H9 (cell line): Measurements from ENCODE around the gene CCDC150. TPM values are rescaled to one million over a fixed set of nuclear protein-coding genes. Genes with fewer than 3 reads are reported as not detected.
A peak's percentile ranks its signal among the peaks of the same experiment; 100 is the strongest.

Experiments
- DNase-seq: peaks from one replicate; pipeline ENCODE4 v3.0.0-alpha.2; 2017
- H2AFZ ChIP-seq: one replicate; pipeline ENCODE4 v1.6.1; 2013; ENCODE audit warnings: mild to moderate bottlenecking, low read length, control low read depth, moderate library complexity
- H2AK5ac ChIP-seq: 2 replicates; pipeline ENCODE4 v1.6.1; 2013; ENCODE audit warnings: low read length, control low read depth, mixed read lengths; ENCODE audit not compliant: insufficient read length
- H2BK120ac ChIP-seq: one replicate; pipeline ENCODE4 v1.6.1; 2013; ENCODE audit warnings: low read depth, mild to moderate bottlenecking, low read length, control low read depth, inconsistent platforms; ENCODE audit not compliant: poor library complexity, severe bottlenecking
- H2BK12ac ChIP-seq: 2 replicates; pipeline ENCODE4 v1.6.1; 2013; ENCODE audit warnings: low read length, control low read depth, mixed read lengths, low read depth; ENCODE audit not compliant: insufficient read length
- H2BK15ac ChIP-seq: 2 replicates; pipeline ENCODE4 v1.6.1; 2013; ENCODE audit warnings: low read depth, low read length, control low read depth
- H2BK20ac ChIP-seq: one replicate; pipeline ENCODE4 v1.6.1; 2013; ENCODE audit warnings: low read depth, mild to moderate bottlenecking, low read length, control low read depth, inconsistent platforms; ENCODE audit not compliant: poor library complexity, severe bottlenecking
- H2BK5ac ChIP-seq: 2 replicates; pipeline ENCODE4 v1.6.1; 2013; ENCODE audit warnings: low read length, control low read depth, mixed read lengths; ENCODE audit not compliant: insufficient read length
- H3K14ac ChIP-seq: 2 replicates; pipeline ENCODE4 v1.6.1; 2013; ENCODE audit warnings: low read length, control low read depth; ENCODE audit not compliant: insufficient read depth
- H3K18ac ChIP-seq: 2 replicates; pipeline ENCODE4 v1.6.1; 2013; ENCODE audit warnings: low read depth, mild to moderate bottlenecking, mixed read lengths, low read length, control low read depth; ENCODE audit not compliant: insufficient read length
- H3K23ac ChIP-seq: 2 replicates; pipeline ENCODE4 v1.6.1; 2013; ENCODE audit warnings: low read length, control low read depth, mixed read lengths, low read depth; ENCODE audit not compliant: insufficient read length
- H3K23me2 ChIP-seq: 2 replicates; pipeline ENCODE4 v1.6.1; 2013; ENCODE audit warnings: low read depth, mild to moderate bottlenecking, mixed read lengths, low read length, control low read depth; ENCODE audit not compliant: insufficient read length, poor library complexity, severe bottlenecking
- H3K27ac ChIP-seq: 2 replicates; pipeline ENCODE4 v1.5.1; 2013; ENCODE audit warnings: low read length, control low read depth, mixed read lengths, low read depth; ENCODE audit not compliant: insufficient read length
- H3K27me3 ChIP-seq: 2 replicates; pipeline ENCODE4 v1.6.1; 2013; ENCODE audit warnings: low read length, control low read depth, inconsistent platforms; ENCODE audit not compliant: insufficient read depth
- H3K4ac ChIP-seq: 2 replicates; pipeline ENCODE4 v1.6.1; 2013; ENCODE audit warnings: low read depth, mild to moderate bottlenecking, control low read depth, inconsistent platforms, low read length, moderate library complexity
- H3K4me1 ChIP-seq: 2 replicates; pipeline ENCODE4 v1.6.1; 2013; ENCODE audit warnings: low read length, control low read depth, inconsistent platforms; ENCODE audit not compliant: insufficient read depth
- H3K4me2 ChIP-seq: 2 replicates; pipeline ENCODE4 v1.6.1; 2013; ENCODE audit warnings: low read length, control low read depth, mixed read lengths; ENCODE audit not compliant: insufficient read length, insufficient read depth
- H3K56ac ChIP-seq: 2 replicates; pipeline ENCODE4 v1.6.1; 2013; ENCODE audit warnings: low read depth, mild to moderate bottlenecking, mixed read lengths, low read length, control low read depth; ENCODE audit not compliant: insufficient read length
- H3K79me1 ChIP-seq: 2 replicates; pipeline ENCODE4 v1.6.1; 2013; ENCODE audit warnings: low read depth, mild to moderate bottlenecking, moderate library complexity, low read length, control low read depth, inconsistent platforms; ENCODE audit not compliant: insufficient read depth, poor library complexity, severe bottlenecking
- H3K79me2 ChIP-seq: 2 replicates; pipeline ENCODE4 v1.6.1; 2013; ENCODE audit warnings: low read length, control low read depth, inconsistent platforms; ENCODE audit not compliant: insufficient read depth
- H3K9ac ChIP-seq: 2 replicates; pipeline ENCODE4 v1.6.1; 2013; ENCODE audit warnings: low read length, control low read depth, mixed read lengths; ENCODE audit not compliant: insufficient read length; ENCODE audit errors: extremely low read depth
- H3K9me3 ChIP-seq: one replicate; pipeline ENCODE4 v1.6.1; 2013; ENCODE audit warnings: low read depth, low read length, inconsistent platforms; ENCODE audit not compliant: control insufficient read depth
- H3T11ph ChIP-seq: one replicate; pipeline ENCODE4 v1.6.1; 2013; ENCODE audit warnings: mild to moderate bottlenecking, low read length, control low read depth, inconsistent platforms
- H4K20me1 ChIP-seq: one replicate; pipeline ENCODE4 v1.6.1; 2013; ENCODE audit not compliant: control insufficient read depth, insufficient read length, insufficient read depth
- H4K5ac ChIP-seq: 2 replicates; pipeline ENCODE4 v1.6.1; 2013; ENCODE audit warnings: low read depth, mild to moderate bottlenecking, mixed read lengths, low read length, control low read depth; ENCODE audit not compliant: insufficient read length
- H4K8ac ChIP-seq: replicated peaks from 2 replicates; pipeline ENCODE4 v1.6.1; 2013; ENCODE audit warnings: low read length, control low read depth, mixed read lengths, low read depth; ENCODE audit not compliant: insufficient read length
- H4K91ac ChIP-seq: 2 replicates; pipeline ENCODE4 v1.6.1; 2013; ENCODE audit warnings: low read depth, mild to moderate bottlenecking, moderate library complexity, mixed read lengths, low read length, control low read depth; ENCODE audit not compliant: insufficient read length
- H3K27ac Mint-ChIP-seq, 3 experiments: 2 replicates in 2 of 3; 3 replicates in 1 of 3; pipeline ENCODE4 v1.8.0; 2020 to 2021; ENCODE audit warnings: mixed read lengths in 3 of 3, mild to moderate bottlenecking in 1 of 3, moderate library complexity in 1 of 3
- H3K27me3 Mint-ChIP-seq: 2 replicates; pipeline ENCODE4 v1.8.0; 2021; ENCODE audit warnings: low read depth, mild to moderate bottlenecking, moderate library complexity, mixed read lengths
- H3K36me3 Mint-ChIP-seq, 3 experiments: 2 replicates in 2 of 3; 3 replicates in 1 of 3; pipeline ENCODE4 v1.8.0; 2020 to 2021; ENCODE audit warnings: low read depth in 3 of 3, mixed read lengths in 3 of 3; ENCODE audit not compliant: insufficient read depth in 1 of 3
- H3K4me1 Mint-ChIP-seq, 2 experiments: 2 replicates each; pipeline ENCODE4 v1.8.0; 2020; ENCODE audit warnings: mixed read lengths in 2 of 2
- H3K4me3 Mint-ChIP-seq, 2 experiments: 2 replicates in 1 of 2; 3 replicates in 1 of 2; pipeline ENCODE4 v1.8.0; 2020 to 2021; ENCODE audit warnings: mild to moderate bottlenecking in 2 of 2, mixed read lengths in 2 of 2, moderate library complexity in 1 of 2
- H3K9me3 Mint-ChIP-seq, 2 experiments: 2 replicates in 1 of 2; 3 replicates in 1 of 2; pipeline ENCODE4 v1.8.0; 2020; ENCODE audit warnings: mild to moderate bottlenecking in 2 of 2, mixed read lengths in 2 of 2, moderate library complexity in 1 of 2
- CTCF ChIP-seq: fragments of 200-600 bp; sonication (generic); conservative IDR thresholded peaks from 3 replicates; pipeline ENCODE4 v1.8.0; 2021; ENCODE audit warnings: antibody characterized with exemption, mild to moderate bottlenecking
- WGBS: extraction: QIAGEN DNeasy Blood & Tissue Kit; methylation state at CpG from one replicate; pipeline ENCODE4 v1.1.7; 2013; ENCODE audit warnings: missing lambda C conversion rate, low lambda C conversion rate, mixed read lengths; ENCODE audit not compliant: insufficient read length; ENCODE audit errors: extremely low coverage; 5-methylcytosine and 5-hydroxymethylcytosine counted together
- total RNA-seq: library from RNA; stranded (reverse); gene quantifications from 2 replicates; pipeline ENCODE4 v1.2.1, GENCODE V29; 2021

Gene CCDC150
- total RNA-seq, 1 experiment from 2014 or later, result 26.2 TPM

GRCh38 chr2:196719110-196719872, 79.8 kb downstream of the CCDC150 start:
- H3K79me2 ChIP-seq, result no peaks in the 10 kb centered on the region
- H3K9ac ChIP-seq, result no peak overlapping the region
- H3K27ac ChIP-seq, result no peak overlapping the region
- no peak overlapping the region for H2AK5ac ChIP-seq
- H2AFZ ChIP-seq, result no peak overlapping the region
- no peak overlapping the region for H3T11ph ChIP-seq
- no peaks in the 10 kb centered on the region for H3K9me3 ChIP-seq
- H3K23me2 ChIP-seq, result no peaks in the 10 kb centered on the region
- no peaks in the 10 kb centered on the region for H3K9me3 Mint-ChIP-seq
- no peak overlapping the region for H2BK12ac ChIP-seq
- WGBS, result no CpG with 5 or more reads among the region's 6 CpGs
- H4K20me1 ChIP-seq, result no peaks in the 10 kb centered on the region
- H3K36me3 Mint-ChIP-seq, result peaks cover 15 to 35% (median 34%) of the 10 kb centered on the region in 3 experiments
- no peak overlapping the region for H2BK15ac ChIP-seq
- no peak overlapping the region for H2BK20ac ChIP-seq
- no peak overlapping the region for H3K56ac ChIP-seq
- no peaks in the 10 kb centered on the region for H3K27me3 Mint-ChIP-seq
- H3K18ac ChIP-seq, result no peak overlapping the region
- H3K4me1 Mint-ChIP-seq, result peaks cover 3 to 7% of the 10 kb centered on the region in 2 experiments; a peak in 3 of 4 replicates
- no peak overlapping the region for H4K5ac ChIP-seq
- peak; percentile 48 for TF ChIP-seq CTCF
- H4K8ac ChIP-seq, result no peak overlapping the region
- no peaks in the 10 kb centered on the region for H3K79me1 ChIP-seq
- no peak overlapping the region for H2BK5ac ChIP-seq
- H4K91ac ChIP-seq, result no peak overlapping the region
- H3K27ac Mint-ChIP-seq, result peak overlapping the region; percentile 45 to 83 (median 76); a peak in 4 of 7 replicates
- no peak overlapping the region for H3K4me2 ChIP-seq
- no peak overlapping the region for H3K4ac ChIP-seq
- H3K23ac ChIP-seq, result no peak overlapping the region
- no peaks in the 10 kb centered on the region for H3K4me1 ChIP-seq
- H3K27me3 ChIP-seq, result no peaks in the 10 kb centered on the region
- no peak overlapping the region for H3K4me3 Mint-ChIP-seq
- DNase-seq, result peak; percentile 53
- H3K14ac ChIP-seq, result no peak overlapping the region
- no peak overlapping the region for H2BK120ac ChIP-seq
